Measurements from ENCODE around the gene FRMPD4. TPM values are rescaled to one million over a fixed set of nuclear protein-coding genes. Genes with fewer than 3 reads are reported as not detected.

Gene FRMPD4
- total and polyA plus RNA-seq, 4 donors, result 0.18 TPM; not detected in 3

DNA sequence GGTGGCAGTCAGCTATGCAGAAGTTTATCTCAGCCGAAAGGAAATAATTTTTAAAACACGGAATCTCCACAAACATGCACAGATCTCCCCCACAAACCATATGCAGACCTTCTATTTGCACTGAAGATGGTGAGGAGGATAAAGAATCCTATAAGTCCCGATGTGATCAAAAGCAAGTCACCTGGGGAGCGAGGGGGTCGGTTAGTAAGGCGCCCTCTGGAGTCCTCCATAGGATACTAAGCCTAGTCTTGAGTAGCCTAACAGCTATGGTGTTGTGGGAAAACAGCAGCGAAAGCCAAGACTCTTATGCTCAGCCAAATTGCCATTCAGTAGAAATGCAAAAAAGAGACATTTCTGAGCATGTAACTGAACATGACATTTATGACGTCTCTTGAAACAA is 210.9 kb downstream of the FRMPD4 start:
- H3K36me3 ChIP-seq (ENCODE audit: control insufficient read depth in 1 of 2, insufficient read depth in 2 of 2, low read length in 1 of 2), result no peaks in the 10 kb centered on the region
- intact Hi-C loops (cut with DNase I), result no loop called here
- no peak for ATAC-seq (ENCODE audit: low FRiP score)
- no peak for DNase-seq
- H3K4me1 ChIP-seq (ENCODE audit: control insufficient read depth in 1 of 2, insufficient read depth in 2 of 2, low read length in 2 of 2), result no peaks in the 10 kb centered on the region
- no peaks in the 10 kb centered on the region for H3K9me3 ChIP-seq (ENCODE audit: control insufficient read depth, low read length)
- H3K4me3 ChIP-seq (ENCODE audit: low read length in 2 of 2), result no peak overlapping the region
- H3K27ac ChIP-seq (ENCODE audit: low read depth in 1 of 2, low read length in 2 of 2), result no peak overlapping the region
- WGBS, 2 donors, result 28 to 43% methylated on average over 8 of the region's 8 CpGs
- H3K27me3 ChIP-seq (ENCODE audit: control insufficient read depth in 1 of 2, insufficient read depth in 2 of 2, low read length in 1 of 2), result no peaks in the 10 kb centered on the region

GRCh38 chrX:12352922-12353321 is 214.6 kb downstream of the FRMPD4 start:
- Histone ChIP-seq H3K27me3 (ENCODE audit: control insufficient read depth in 1 of 2, insufficient read depth in 2 of 2, low read length in 1 of 2) (no peaks in the 10 kb centered on the region), H3K36me3 (ENCODE audit: control insufficient read depth in 1 of 2, insufficient read depth in 2 of 2, low read length in 1 of 2) (no peaks in the 10 kb centered on the region), H3K4me3 (ENCODE audit: low read length in 2 of 2) (no peak overlapping the region), H3K9me3 (ENCODE audit: control insufficient read depth, low read length) (no peaks in the 10 kb centered on the region), H3K4me1 (ENCODE audit: control insufficient read depth in 1 of 2, insufficient read depth in 2 of 2, low read length in 2 of 2) (no peaks in the 10 kb centered on the region), H3K27ac (ENCODE audit: low read depth in 1 of 2, low read length in 2 of 2) (no peak overlapping the region)
- ATAC-seq (ENCODE audit: low FRiP score), result no peak
- 66 to 70% methylated on average over 5 of the region's 5 CpGs for WGBS, 2 donors
- intact Hi-C loops (cut with DNase I), result no loop called here
- DNase-seq, result no peak

DNA sequence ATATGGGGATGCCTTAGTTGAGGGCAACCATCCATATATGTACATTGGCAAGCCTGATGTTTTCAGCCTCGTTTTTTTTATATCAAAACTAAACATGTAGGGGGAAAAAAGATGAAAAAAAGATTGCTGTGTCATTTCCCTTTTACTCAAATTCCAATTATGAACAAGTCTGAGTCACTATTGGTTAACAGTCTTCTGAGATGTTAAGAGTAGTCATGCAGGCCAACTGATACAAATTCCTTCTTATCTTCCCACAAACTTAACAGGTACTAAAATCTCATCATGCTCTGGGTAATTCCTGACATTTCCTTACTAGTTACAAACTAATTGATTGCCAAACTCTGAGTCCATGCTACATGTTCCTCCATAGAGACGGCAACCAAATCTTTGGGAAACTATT is 222.1 kb downstream of the FRMPD4 start:
- Histone ChIP-seq H3K27me3 (ENCODE audit: control insufficient read depth in 1 of 2, insufficient read depth in 2 of 2, low read length in 1 of 2) (no peaks in the 10 kb centered on the region), H3K27ac (ENCODE audit: low read depth in 1 of 2, low read length in 2 of 2) (no peak overlapping the region), H3K9me3 (ENCODE audit: control insufficient read depth, low read length) (peaks cover 2% of the 10 kb centered on the region), H3K4me3 (ENCODE audit: low read length in 2 of 2) (no peak overlapping the region), H3K4me1 (ENCODE audit: control insufficient read depth in 1 of 2, insufficient read depth in 2 of 2, low read length in 2 of 2) (no peaks in the 10 kb centered on the region), H3K36me3 (ENCODE audit: control insufficient read depth in 1 of 2, insufficient read depth in 2 of 2, low read length in 1 of 2) (no peaks in the 10 kb centered on the region)
- intact Hi-C loops (cut with DNase I), result no loop called here
- 45% methylated on average over 2 of the region's 2 CpGs for WGBS, 2 donors
- DNase-seq, result no peak
- no peak for ATAC-seq (ENCODE audit: low FRiP score)

DNA sequence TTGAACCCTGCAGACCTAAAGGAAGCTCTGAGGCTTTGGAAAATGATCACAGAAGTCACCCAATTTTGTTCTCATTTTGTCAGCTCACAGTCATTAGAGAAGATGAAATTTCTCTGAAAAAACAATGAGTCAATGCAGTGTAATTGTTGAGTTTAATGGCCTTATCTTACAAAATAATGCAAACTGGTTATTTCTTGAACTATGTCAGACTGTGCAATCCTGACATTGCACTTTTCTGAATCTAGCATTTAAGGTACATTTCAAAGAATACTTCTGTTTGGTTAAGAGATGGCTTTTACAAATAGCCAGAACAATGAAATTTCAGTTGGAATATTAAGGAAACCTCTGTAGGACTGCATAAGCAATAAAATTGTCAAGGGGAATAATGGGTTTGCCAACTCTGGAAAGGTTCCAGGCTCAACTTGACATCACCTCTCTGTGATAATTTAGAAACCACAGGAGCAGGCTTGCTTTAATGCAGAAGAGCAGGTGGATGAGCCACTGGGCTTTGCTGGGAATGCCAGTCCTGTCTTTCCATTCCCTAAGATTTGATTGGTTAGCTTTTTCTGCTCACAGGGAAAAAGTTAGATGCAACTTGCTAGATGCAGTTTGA is 222.8 kb downstream of the FRMPD4 start:
- Histone ChIP-seq H3K36me3 (ENCODE audit: control insufficient read depth in 1 of 2, insufficient read depth in 2 of 2, low read length in 1 of 2) (no peaks in the 10 kb centered on the region), H3K4me1 (ENCODE audit: control insufficient read depth in 1 of 2, insufficient read depth in 2 of 2, low read length in 2 of 2) (no peaks in the 10 kb centered on the region), H3K4me3 (ENCODE audit: low read length in 2 of 2) (no peak overlapping the region), H3K27ac (ENCODE audit: low read depth in 1 of 2, low read length in 2 of 2) (no peak overlapping the region), H3K27me3 (ENCODE audit: control insufficient read depth in 1 of 2, insufficient read depth in 2 of 2, low read length in 1 of 2) (no peaks in the 10 kb centered on the region), H3K9me3 (ENCODE audit: control insufficient read depth, low read length) (peaks cover 2% of the 10 kb centered on the region)
- DNase-seq, result no peak
- intact Hi-C loops (cut with DNase I), result no loop called here
- no peak for ATAC-seq (ENCODE audit: low FRiP score)

DNA sequence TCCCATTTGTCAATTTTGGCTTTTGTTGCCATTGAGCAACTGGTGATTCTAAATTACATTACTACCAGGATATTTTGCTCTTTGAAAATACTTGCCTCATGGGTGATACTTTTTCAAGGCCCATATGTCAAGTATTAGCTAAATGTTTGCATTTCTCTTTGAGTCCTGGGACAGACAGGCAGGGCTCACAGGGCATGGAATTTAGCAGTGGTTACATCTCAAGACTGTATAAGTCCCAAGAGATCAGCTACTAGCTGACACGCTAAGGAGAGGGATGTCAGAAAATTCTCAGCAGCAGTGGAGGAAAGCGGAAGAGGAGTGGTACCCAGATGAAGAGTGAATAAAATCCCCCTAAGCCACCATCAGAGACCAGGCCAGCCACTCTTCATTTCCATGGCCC is 224.9 kb downstream of the FRMPD4 start:
- DNase-seq (no peak), ATAC-seq (ENCODE audit: low FRiP score) (peak; percentile 29)
- H3K4me1 ChIP-seq (ENCODE audit: control insufficient read depth in 1 of 2, insufficient read depth in 2 of 2, low read length in 2 of 2), result no peaks in the 10 kb centered on the region
- H3K27me3 ChIP-seq (ENCODE audit: control insufficient read depth in 1 of 2, insufficient read depth in 2 of 2, low read length in 1 of 2), result no peaks in the 10 kb centered on the region
- intact Hi-C loops (cut with DNase I), result no loop called here
- 73 to 76% methylated on average over 2 of the region's 2 CpGs for WGBS, 2 donors
- H3K9me3 ChIP-seq (ENCODE audit: control insufficient read depth, low read length), result peaks cover 2% of the 10 kb centered on the region
- no peaks in the 10 kb centered on the region for H3K36me3 ChIP-seq (ENCODE audit: control insufficient read depth in 1 of 2, insufficient read depth in 2 of 2, low read length in 1 of 2)
- H3K27ac ChIP-seq (ENCODE audit: low read depth in 1 of 2, low read length in 2 of 2), result no peak overlapping the region
- H3K4me3 ChIP-seq (ENCODE audit: low read length in 2 of 2), result no peak overlapping the region

- Histone ChIP-seq H3K4me3 (ENCODE audit: low read length in 2 of 2) (no peak overlapping the region), H3K27me3 (ENCODE audit: control insufficient read depth in 1 of 2, insufficient read depth in 2 of 2, low read length in 1 of 2) (no peaks in the 10 kb centered on the region), H3K4me1 (ENCODE audit: control insufficient read depth in 1 of 2, insufficient read depth in 2 of 2, low read length in 2 of 2) (no peaks in the 10 kb centered on the region), H3K27ac (ENCODE audit: low read depth in 1 of 2, low read length in 2 of 2) (no peak overlapping the region), H3K9me3 (ENCODE audit: control insufficient read depth, low read length) (peaks cover 2% of the 10 kb centered on the region), H3K36me3 (ENCODE audit: control insufficient read depth in 1 of 2, insufficient read depth in 2 of 2, low read length in 1 of 2) (no peaks in the 10 kb centered on the region)
- WGBS, 2 donors, result 54 to 66% methylated on average over 2 of the region's 2 CpGs
- intact Hi-C loops (cut with DNase I), result no loop called here
- DNase-seq (no peak), ATAC-seq (ENCODE audit: low FRiP score) (no peak)
These were observed 228.2 kb downstream of the FRMPD4 start for GRCh38 chrX:12366440-12366839.

GRCh38 chrX:12367254-12367653 is 229.0 kb downstream of the FRMPD4 start:
- 78 to 89% methylated on average over 11 of the region's 11 CpGs for WGBS, 2 donors
- intact Hi-C loops (cut with DNase I), result no loop called here
- no peak for DNase-seq
- Histone ChIP-seq H3K9me3 (ENCODE audit: control insufficient read depth, low read length) (peaks cover 2% of the 10 kb centered on the region), H3K4me3 (ENCODE audit: low read length in 2 of 2) (no peak overlapping the region), H3K36me3 (ENCODE audit: control insufficient read depth in 1 of 2, insufficient read depth in 2 of 2, low read length in 1 of 2) (no peaks in the 10 kb centered on the region), H3K27ac (ENCODE audit: low read depth in 1 of 2, low read length in 2 of 2) (no peak overlapping the region), H3K27me3 (ENCODE audit: control insufficient read depth in 1 of 2, insufficient read depth in 2 of 2, low read length in 1 of 2) (no peaks in the 10 kb centered on the region), H3K4me1 (ENCODE audit: control insufficient read depth in 1 of 2, insufficient read depth in 2 of 2, low read length in 2 of 2) (no peaks in the 10 kb centered on the region)
- ATAC-seq (ENCODE audit: low FRiP score), result no peak

GRCh38 chrX:12370497-12370986 is 232.3 kb downstream of the FRMPD4 start:
- intact Hi-C loops (cut with DNase I), result no loop called here
- H3K27ac ChIP-seq (ENCODE audit: low read depth in 1 of 2, low read length in 2 of 2), result no peak overlapping the region
- WGBS, 2 donors, result 24 to 38% methylated on average over 3 of the region's 3 CpGs
- no peaks in the 10 kb centered on the region for H3K36me3 ChIP-seq (ENCODE audit: control insufficient read depth in 1 of 2, insufficient read depth in 2 of 2, low read length in 1 of 2)
- H3K4me1 ChIP-seq (ENCODE audit: control insufficient read depth in 1 of 2, insufficient read depth in 2 of 2, low read length in 2 of 2), result no peaks in the 10 kb centered on the region
- ATAC-seq (ENCODE audit: low FRiP score) (no peak), DNase-seq (no peak)
- H3K9me3 ChIP-seq (ENCODE audit: control insufficient read depth, low read length), result no peaks in the 10 kb centered on the region
- no peaks in the 10 kb centered on the region for H3K27me3 ChIP-seq (ENCODE audit: control insufficient read depth in 1 of 2, insufficient read depth in 2 of 2, low read length in 1 of 2)
- no peak overlapping the region for H3K4me3 ChIP-seq (ENCODE audit: low read length in 2 of 2)

- Histone ChIP-seq H3K9me3 (ENCODE audit: control insufficient read depth, low read length) (no peaks in the 10 kb centered on the region), H3K4me1 (ENCODE audit: control insufficient read depth in 1 of 2, insufficient read depth in 2 of 2, low read length in 2 of 2) (no peaks in the 10 kb centered on the region), H3K4me3 (ENCODE audit: low read length in 2 of 2) (no peak overlapping the region), H3K27me3 (ENCODE audit: control insufficient read depth in 1 of 2, insufficient read depth in 2 of 2, low read length in 1 of 2) (no peaks in the 10 kb centered on the region), H3K27ac (ENCODE audit: low read depth in 1 of 2, low read length in 2 of 2) (no peak overlapping the region), H3K36me3 (ENCODE audit: control insufficient read depth in 1 of 2, insufficient read depth in 2 of 2, low read length in 1 of 2) (no peaks in the 10 kb centered on the region)
- DNase-seq (no peak), ATAC-seq (ENCODE audit: low FRiP score) (no peak)
- WGBS, 2 donors, result 61 to 74% methylated on average over 6 of the region's 6 CpGs
- intact Hi-C loops (cut with DNase I), result no loop called here
These were observed 233.8 kb downstream of the FRMPD4 start for GRCh38 chrX:12372111-12372510.
